Adipocyte (in vitro differentiated cells): ENCODE data around the gene TAF11L10.
"Not testable (repeated sequence)": the region's sequence is repeated elsewhere in the genome, so short reads cannot be mapped to it uniquely, and the experiment has no call there.

Experiments used
- DNase-seq: peaks from one replicate; pipeline ENCODE4 v3.0.0-alpha.2; 2015; ENCODE audit warnings: low read depth
- H3K27me3 ChIP-seq: replicated peaks from 2 replicates; pipeline ENCODE4 v1.7.0; 2013; ENCODE audit warnings: mild to moderate bottlenecking, low read length, moderate library complexity; ENCODE audit not compliant: control insufficient read depth, insufficient read depth
- H3K36me3 ChIP-seq: 2 replicates; pipeline ENCODE4 v1.7.0; 2013; ENCODE audit warnings: low read length, mild to moderate bottlenecking, moderate library complexity; ENCODE audit not compliant: control insufficient read depth, insufficient read depth, severe bottlenecking
- H3K4me1 ChIP-seq: 2 replicates; pipeline ENCODE4 v1.7.0; 2013; ENCODE audit warnings: mild to moderate bottlenecking, low read length, moderate library complexity; ENCODE audit not compliant: control insufficient read depth, insufficient read depth
- H3K4me3 ChIP-seq: 2 replicates; pipeline ENCODE4 v1.7.0; 2013; ENCODE audit warnings: mild to moderate bottlenecking, low read length, moderate library complexity
- H3K9ac ChIP-seq: 2 replicates; pipeline ENCODE4 v1.7.0; 2013; ENCODE audit warnings: mild to moderate bottlenecking, low read length, moderate library complexity
- H3K9me3 ChIP-seq: 2 replicates; pipeline ENCODE4 v1.7.0; 2013; ENCODE audit warnings: mild to moderate bottlenecking, low read length, moderate library complexity; ENCODE audit not compliant: control insufficient read depth

Gene TAF11L10

DNA sequence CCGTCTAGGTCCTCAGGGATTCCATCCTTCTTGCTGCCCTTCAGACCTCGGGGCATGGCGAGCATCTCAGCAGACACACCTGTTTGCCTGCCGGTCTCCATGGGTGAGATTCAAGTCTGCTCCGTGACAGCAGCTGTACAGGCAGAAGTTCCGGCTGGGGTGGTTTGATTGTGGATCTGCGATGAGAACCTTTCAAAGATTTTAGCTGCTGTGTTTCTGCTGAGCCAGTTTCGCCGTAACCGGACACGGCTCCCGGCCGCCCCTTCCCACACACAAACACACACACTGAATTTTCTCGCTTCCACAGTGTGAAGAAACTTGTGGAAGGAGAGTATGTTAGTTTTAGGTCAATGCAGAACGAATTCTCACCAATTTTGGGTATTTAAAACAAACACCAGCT lies at the start of gene TAF11L10:
TSS of gene TAF11L10 (minus strand) at position 101 of the 400 bp plus-strand sequence.
- not testable (repeated sequence) for H3K9ac ChIP-seq, DNase-seq, H3K36me3 ChIP-seq, H3K4me1 ChIP-seq, H3K9me3 ChIP-seq, H3K27me3 ChIP-seq, H3K4me3 ChIP-seq

- no peaks in the 10 kb centered on the region for H3K27me3 ChIP-seq
- H3K36me3 ChIP-seq = no peaks in the 10 kb centered on the region
- no peak for DNase-seq
- no peak within 1 kb of the TSS for H3K9ac ChIP-seq
- H3K4me1 ChIP-seq = no peaks in the 10 kb centered on the region
- H3K4me3 ChIP-seq = no peak within 1 kb of the TSS
- no peaks in the 10 kb centered on the region for H3K9me3 ChIP-seq
Measured at GRCh38 chr5:17634160-17634559, 36.5 kb upstream of the TAF11L10 start, which contains the start of gene TAF11L14. TSS of gene TAF11L14 (plus strand) at chr5:17634460.

DNA sequence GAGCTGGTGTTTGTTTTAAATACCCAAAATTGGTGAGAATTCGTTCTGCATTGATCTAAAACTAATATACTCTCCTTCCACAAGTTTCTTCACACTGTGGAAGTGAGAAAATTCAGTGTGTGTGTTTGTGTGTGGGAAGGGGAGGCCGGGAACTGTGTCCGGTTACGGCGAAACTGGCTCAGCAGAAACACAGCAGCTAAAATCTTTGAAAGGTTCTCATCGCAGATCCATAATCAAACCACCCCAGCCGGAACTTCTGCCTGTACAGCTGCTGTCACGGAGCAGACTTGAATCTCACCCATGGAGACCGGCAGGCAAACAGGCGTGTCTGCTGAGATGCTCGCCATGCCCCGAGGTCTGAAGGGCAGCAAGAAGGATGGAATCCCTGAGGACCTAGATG lies 34.2 kb upstream of the TAF11L10 start, which contains the start of gene TAF11L13:
TSS of gene TAF11L13 (plus strand) at position 301 of the 400 bp plus-strand sequence.
- not testable (repeated sequence) for H3K4me3 ChIP-seq, H3K9me3 ChIP-seq, H3K9ac ChIP-seq, H3K27me3 ChIP-seq, H3K4me1 ChIP-seq, DNase-seq, H3K36me3 ChIP-seq

DNA sequence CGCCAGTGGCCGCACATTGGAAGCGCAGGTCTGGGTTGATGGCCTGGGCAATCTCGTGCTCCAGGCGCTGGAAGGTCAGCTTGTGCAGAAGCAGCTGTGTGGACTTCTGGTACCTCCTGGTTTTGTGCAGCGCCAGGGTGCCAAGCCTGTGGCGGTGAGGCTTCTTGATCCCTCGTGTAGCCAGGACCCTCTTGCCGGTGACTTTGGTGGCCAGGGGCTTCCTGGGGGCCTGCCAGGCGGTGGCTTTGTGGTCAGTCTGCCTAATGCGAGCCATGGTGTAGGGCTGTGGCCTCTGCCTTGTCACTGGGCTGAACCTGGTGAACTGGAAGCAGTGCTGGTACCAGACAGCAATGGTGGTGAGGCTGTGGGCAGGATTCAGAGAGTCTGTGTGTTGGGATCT lies 28.1 kb upstream of the TAF11L10 start:
- Histone ChIP-seq H3K36me3 (no peaks in the 10 kb centered on the region), H3K4me1 (no peaks in the 10 kb centered on the region), H3K9me3 (no peaks in the 10 kb centered on the region), H3K27me3 (no peaks in the 10 kb centered on the region), H3K4me3 (no peak overlapping the region), H3K9ac (no peak overlapping the region)
- no peak for DNase-seq

DNA sequence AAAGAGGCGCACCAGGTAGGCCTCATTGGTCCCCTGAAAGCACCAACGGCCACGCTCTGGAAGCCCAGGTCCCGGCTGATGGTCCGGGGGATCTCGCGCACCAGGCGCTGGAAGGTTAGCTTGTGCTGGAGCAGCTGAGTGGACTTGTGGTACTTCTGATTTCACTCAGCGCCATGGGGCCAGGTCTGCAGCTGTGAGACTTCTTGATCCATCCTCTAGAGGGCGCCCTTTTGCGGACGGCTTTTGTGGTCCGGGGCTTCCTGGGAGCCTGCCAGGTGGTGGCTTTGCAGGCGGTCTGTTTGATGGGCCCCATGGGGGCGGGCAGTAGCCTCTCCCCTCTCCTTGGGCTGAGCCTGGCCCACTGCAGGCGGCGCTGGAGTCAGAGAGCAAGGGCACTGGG lies 23.0 kb upstream of the TAF11L10 start:
- H3K4me3 ChIP-seq = no peak overlapping the region
- H3K36me3 ChIP-seq = no peaks in the 10 kb centered on the region
- no peak for DNase-seq
- H3K27me3 ChIP-seq = no peaks in the 10 kb centered on the region
- H3K4me1 ChIP-seq = no peaks in the 10 kb centered on the region
- H3K9me3 ChIP-seq = no peaks in the 10 kb centered on the region
- no peak overlapping the region for H3K9ac ChIP-seq

- no peaks in the 10 kb centered on the region for H3K36me3 ChIP-seq
- no peak overlapping the region for H3K9ac ChIP-seq
- no peaks in the 10 kb centered on the region for H3K9me3 ChIP-seq
- H3K4me1 ChIP-seq = no peaks in the 10 kb centered on the region
- H3K27me3 ChIP-seq = no peaks in the 10 kb centered on the region
- H3K4me3 ChIP-seq = no peak overlapping the region
- no peak for DNase-seq
Measured at GRCh38 chr5:17619354-17619753, 21.7 kb upstream of the TAF11L10 start.

DNA sequence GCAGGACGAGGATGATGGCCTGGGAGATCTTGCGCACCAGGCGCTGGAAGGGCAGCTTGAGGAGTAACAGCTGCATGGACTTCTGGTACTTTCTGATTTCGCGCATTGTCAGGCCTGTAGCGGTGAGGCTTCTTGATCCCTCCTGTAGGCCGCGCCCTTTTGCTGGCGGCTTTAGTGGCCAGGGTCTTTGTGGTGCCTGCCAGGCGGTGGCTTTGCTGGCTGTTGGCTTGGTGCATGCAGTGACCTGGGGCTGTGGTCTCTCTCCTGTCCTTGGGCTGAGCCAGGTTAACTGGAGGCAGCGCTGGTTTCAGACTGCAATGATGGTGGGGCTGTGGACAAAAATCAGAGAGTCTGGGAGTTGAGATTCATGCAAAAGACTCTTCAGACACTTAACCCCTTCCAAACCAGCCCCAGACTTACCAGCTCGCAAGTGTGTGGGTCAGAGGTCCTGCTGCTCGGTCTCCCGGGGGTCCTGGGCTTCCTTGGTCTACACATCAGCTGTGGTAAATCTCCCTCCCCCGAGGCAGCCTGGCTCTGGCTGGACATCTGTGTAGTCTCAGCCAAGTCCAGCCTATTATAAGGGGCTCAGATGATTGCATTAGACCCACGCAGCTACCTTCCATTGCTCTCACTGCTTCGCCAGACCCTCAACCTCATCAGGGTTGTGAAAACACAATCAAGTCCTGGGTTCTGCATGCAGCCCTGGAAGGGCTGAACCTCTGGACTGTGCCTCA lies 17.4 kb upstream of the TAF11L10 start:
- no peaks in the 10 kb centered on the region for H3K9me3 ChIP-seq
- DNase-seq = no peak
- H3K9ac ChIP-seq = no peak overlapping the region

DNA sequence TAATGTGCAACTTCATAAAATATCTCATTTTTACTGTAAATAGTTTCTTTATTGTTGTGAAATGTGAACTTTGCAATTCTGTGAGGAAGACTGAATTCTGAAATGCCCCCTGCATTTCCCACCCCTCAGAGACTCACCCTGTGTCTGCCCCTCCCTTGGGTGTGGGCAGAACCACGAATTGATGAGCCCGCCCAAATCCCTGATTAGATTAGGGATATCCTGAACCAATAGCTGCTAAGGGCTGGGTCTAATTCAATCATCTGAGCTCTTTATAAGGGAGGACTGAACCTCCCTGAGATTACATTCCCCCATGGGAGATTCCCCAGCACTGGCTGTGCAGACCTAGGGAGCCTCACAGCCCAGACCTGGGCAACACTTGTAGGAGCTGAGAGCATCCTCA lies 12.5 kb upstream of the TAF11L10 start, which contains the start of gene TAF11L12:
TSS of gene TAF11L12 (plus strand) at position 301 of the 400 bp plus-strand sequence.
- not testable (repeated sequence) for H3K27me3 ChIP-seq, H3K36me3 ChIP-seq, H3K9ac ChIP-seq, DNase-seq, H3K9me3 ChIP-seq, H3K4me3 ChIP-seq, H3K4me1 ChIP-seq

More for the DNA sequence above, 17.4 kb upstream of the TAF11L10 start:
- H3K36me3 ChIP-seq = no peaks in the 10 kb centered on the region
- no peaks in the 10 kb centered on the region for H3K27me3 ChIP-seq
- H3K4me1 ChIP-seq = no peaks in the 10 kb centered on the region
- H3K4me3 ChIP-seq = no peak overlapping the region

DNA sequence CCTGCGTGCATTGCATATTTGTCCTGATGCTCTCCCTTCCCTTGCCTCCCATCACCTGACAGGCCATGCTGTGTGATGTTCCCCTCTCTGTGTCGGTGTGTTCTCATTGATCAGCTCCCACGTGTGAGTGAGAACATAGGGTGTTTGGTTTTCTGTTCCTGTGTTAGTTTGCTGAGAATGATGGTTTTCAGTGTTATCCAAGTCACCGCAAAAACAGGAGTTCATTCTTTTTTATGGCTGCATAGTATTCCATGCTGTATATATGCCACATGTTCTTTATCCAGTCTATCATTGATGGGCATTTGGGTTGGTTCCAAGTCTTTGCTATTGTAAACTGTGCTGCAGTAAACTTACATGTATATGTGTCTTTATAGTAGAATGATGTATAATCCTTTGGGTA lies 9.8 kb upstream of the TAF11L10 start:
- H3K9ac ChIP-seq, H3K36me3 ChIP-seq, H3K27me3 ChIP-seq, H3K9me3 ChIP-seq, H3K4me3 ChIP-seq, DNase-seq, H3K4me1 ChIP-seq: not testable (repeated sequence)

DNA sequence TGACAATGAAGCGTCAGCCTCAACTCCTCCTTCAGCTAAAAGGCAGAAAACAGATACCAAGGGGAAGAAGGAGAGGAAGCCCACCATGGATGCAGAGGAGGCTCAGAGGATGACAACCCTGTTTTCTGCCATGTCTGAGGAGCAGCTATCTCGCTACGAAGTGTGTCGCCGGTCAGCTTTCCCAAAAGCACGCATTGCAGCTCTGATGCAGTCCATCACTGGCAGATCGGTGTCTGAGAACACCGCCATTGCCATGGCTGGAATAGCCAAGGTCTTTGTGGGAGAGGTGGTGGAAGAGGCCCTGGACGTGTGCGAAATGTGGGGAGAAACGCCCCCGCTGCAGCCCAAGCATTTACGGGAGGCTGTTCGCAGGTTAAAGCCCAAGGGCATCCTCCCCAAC lies 7.3 kb upstream of the TAF11L10 start:
- no peaks in the 10 kb centered on the region for H3K27me3 ChIP-seq
- no peak overlapping the region for H3K4me3 ChIP-seq
- no peaks in the 10 kb centered on the region for H3K4me1 ChIP-seq
- DNase-seq = no peak
- no peaks in the 10 kb centered on the region for H3K36me3 ChIP-seq
- no peaks in the 10 kb centered on the region for H3K9me3 ChIP-seq
- no peak overlapping the region for H3K9ac ChIP-seq

- H3K9me3 ChIP-seq, H3K27me3 ChIP-seq, DNase-seq, H3K4me1 ChIP-seq, H3K9ac ChIP-seq, H3K36me3 ChIP-seq, H3K4me3 ChIP-seq: not testable (repeated sequence)
Measured at GRCh38 chr5:17603880-17604279, 6.3 kb upstream of the TAF11L10 start, which contains the start of gene TAF11L11. TSS of gene TAF11L11 (plus strand) at chr5:17604183.

GRCh38 chr5:17594255-17594654 lies 3.4 kb downstream of the TAF11L10 start, which contains the start of gene TAF11L9:
TSS of gene TAF11L9 (minus strand) at chr5:17594394.
- H3K27me3 ChIP-seq, DNase-seq, H3K4me1 ChIP-seq, H3K36me3 ChIP-seq, H3K9me3 ChIP-seq, H3K9ac ChIP-seq, H3K4me3 ChIP-seq: not testable (repeated sequence)
